ENCODE results near the gene ELOVL6.

- no peak for TF ChIP-seq POLR2A (IDR thresholded peaks at IDR 0.05)
- TF ChIP-seq CTCF (IDR thresholded peaks at IDR 0.05), result no peak
- TF ChIP-seq EP300 (IDR thresholded peaks at IDR 0.05), result no peak
Measured at GRCh38 chr4:110208419-110208818, 10.0 kb upstream of the ELOVL6 start.
